ENCODE data around the gene ABTB2.
"Not testable (repeated sequence)": the region's sequence is repeated elsewhere in the genome, so short reads cannot be mapped to it uniquely, and the experiment has no call there.

Gene ABTB2

DNA sequence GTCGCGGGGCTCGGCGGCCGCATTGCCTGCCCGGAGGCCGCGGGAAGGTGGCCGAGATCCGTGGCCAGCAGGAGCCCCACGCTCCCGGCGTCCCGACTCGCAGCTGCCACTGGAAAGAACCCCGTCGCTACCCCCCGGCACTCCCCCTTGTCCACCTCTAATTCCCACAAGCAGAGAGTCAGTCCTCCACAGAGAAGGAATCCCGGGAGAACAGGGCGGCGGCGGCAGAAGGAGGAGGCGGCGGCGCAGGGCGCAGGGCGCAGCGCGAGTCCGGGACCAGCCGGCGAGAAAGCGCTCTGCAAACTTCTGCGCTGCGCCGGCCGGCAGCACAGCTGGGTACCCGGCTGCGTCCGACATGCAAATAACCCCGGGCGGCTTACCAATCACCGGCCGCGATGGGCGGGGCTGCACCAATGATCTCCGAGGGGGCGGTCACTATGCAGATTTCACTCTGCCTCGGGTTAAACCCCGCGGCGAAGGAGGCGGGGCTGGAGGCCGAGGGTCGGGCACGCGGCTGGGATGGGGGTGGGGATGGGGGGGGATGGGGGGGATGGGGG is at the start of gene ABTB2:
TSS of gene ABTB2 (minus strand) at position 310 of the 557 bp plus-strand sequence.
- peak; percentile 91 for DNase-seq

DNA sequence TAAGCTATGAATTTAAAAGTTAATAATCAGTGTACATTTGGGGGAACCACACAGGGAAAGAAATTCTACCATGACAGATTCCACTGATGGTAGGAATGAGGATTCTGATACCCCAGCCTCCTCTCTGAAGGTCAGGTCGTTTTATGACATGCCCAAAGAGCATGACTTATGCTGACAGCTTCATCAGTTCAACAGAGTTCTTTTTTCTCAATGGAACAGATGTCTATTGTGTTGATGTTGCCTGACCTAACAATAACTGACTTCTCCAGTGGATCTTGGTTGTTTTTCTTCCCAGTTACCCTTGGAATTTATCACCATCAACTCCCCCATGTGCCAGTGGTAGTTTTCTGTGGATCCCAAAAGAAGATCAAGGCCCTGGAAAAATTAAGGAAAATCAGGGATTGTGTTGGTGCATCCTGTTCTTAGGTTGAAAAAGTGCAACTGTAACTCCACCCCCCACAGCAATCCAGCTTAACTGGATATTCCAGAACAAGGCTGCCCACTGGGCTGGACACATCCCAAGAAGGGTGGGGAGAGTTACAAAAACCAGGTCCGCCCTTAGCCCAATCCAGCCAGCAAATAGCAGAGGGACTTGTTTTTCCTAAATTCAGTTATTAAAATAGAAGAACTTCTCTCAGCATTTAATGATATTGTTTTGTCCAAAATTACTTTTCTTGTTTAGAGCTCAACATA is 49.5 kb upstream of the ABTB2 start:
- no peak for DNase-seq

DNA sequence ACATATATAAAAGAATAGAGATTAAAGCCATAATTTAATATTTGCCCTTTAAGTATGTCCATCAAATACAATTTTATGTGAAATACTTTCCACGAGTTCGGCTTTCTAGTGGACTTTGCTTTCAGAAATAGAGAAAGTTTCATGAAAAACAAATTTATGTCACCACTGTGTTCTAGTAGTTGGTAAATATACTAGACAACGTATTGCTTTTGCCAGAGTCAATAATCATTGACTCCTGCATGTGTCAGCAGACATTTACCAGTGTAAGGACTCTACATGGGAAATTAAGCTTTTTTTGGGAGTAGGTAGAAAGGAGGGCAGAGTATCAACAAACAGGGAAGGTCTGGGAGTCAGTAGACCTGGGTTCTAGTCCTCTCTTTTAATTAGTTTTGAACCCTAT is 48.6 kb upstream of the ABTB2 start:
- no peak for DNase-seq

DNA sequence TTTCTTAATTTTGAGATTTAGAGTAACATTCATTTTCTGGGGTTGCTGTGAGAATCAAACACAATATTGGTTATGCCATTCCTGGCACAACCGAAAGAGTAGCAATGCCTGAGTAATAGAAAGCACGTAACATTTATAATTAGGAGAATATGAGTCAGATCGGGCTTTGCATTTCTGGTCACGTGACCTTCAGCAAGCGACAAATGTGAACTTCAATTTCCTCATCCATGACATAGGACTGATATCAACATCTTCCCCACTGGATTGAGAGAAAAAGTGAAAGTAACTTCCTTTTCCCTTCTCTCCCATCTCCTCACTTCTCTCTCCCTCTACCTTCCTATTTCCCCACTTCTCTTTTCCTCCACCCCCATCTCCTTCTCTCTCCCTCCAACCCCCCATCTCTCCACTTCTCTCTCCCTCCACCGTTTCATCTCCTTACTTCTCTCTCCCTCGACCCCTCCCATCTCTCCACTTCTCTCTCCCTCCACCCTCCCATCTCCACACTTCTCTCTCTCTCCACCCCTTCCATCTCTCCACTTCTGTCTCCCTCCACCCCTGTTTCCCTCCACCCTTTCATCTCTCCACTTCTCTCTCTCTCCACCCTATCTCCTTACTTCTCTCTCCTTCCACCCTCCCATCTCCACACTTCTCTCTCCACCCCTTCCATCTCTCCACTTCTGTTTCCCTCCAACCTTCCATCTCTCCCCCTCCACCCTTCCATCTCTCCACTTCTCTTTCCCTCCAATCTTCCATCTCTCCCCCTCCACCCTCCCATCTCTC is 47.5 kb upstream of the ABTB2 start:
- DNase-seq: no peak

DNA sequence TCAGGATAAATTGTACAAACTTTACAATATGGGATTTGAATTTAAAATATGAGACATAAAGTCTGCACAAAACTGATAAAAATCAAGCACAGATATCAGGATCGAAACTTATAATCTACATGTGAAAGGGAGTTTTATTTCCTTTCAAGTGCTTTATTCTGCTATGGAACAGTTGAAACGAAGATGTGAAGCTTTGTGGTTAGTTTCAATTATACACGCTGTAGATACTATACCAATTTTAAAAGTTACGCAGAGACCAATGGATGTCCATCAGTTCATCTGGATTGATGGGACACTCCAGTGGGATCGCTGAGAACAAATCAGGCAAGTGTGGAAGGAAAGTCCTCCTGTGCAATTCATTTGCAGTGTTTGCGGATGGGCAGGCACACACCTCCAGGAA is 46.5 kb upstream of the ABTB2 start:
- DNase-seq: no peak

DNA sequence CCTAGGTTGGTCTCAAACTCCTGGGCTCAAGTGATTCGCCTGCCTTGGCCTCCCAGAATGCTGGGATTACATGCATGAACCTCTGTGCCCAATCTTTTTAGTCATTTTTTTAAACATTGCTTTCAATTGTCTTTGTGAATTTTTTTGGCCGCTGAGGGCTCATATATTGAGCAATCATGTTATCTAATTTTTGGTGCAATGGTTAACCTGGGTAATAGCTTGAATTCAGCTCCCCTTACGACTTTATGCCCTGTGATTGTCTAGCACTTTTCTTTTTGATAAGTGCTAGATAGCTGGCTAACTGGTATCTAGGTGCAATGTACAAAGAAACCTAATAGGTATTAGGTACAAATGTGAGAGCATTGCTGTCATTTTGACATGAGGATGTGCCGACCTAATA is 45.6 kb upstream of the ABTB2 start:
- no peak for DNase-seq

DNA sequence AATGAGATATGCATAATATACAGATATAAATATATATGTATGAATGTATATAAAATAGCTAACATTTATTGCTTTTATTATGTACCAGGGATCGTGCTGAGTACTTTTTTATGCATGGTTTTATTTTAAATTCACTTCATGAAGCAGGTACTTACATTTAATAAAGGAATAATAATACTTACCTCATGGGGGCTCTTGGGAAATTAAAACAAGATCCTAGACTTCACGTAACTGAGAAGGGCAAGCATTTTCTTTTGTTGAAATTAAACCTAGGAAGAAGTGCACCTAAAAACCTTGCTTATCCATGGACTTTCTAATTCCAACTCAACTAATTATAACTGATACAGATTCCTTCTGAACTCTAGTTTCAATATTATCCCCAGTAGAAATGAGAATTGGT is 40.0 kb upstream of the ABTB2 start:
- no peak for DNase-seq

DNA sequence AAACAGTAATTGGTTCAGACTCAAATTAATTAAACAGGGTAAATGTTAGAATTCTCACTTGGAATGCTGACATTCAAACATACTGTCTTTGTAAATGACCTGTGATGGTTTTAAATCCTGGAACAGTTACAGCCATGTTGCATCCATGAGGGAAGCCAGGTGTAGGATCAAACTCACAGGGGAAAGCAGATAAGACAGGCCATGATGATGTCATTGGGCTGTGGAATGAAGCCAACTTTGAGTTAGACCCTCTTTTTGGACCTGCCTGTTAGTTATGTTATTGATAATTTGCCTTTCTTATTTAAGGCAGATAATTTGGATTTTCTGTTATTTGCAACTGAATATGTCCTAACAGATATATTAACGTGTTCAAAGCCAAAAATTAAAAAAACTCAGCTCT is 39.3 kb upstream of the ABTB2 start:
- no peak for DNase-seq

DNA sequence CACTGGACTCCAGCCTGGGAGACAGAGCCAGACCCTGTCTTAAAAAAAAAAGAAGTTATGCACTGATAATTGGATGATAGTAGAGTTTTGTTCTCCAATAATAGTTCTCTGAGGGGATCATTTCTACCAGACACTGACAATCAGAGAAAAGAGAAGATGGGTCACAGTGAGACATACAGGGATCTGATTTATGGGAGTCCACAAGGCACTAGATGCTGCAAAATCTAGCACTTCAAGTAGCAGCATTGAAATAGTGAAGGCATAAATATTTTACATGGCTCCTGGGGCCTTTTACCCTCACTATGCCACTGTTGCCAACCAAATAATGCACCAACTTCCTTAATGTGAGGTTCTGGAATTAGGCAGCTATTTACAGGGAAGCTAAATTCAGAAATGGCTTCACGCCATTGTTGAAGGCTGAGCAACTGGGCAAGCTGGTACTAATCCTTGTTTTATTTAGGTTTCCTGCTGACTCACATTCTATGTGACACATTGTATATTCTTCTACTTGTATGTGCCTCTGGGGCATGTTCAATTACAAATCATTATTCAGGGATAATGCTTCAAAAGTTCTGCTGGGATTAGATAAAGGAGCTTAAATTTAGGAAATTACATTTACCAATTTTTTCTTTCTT is 38.2 kb upstream of the ABTB2 start:
- no peak for DNase-seq

DNA sequence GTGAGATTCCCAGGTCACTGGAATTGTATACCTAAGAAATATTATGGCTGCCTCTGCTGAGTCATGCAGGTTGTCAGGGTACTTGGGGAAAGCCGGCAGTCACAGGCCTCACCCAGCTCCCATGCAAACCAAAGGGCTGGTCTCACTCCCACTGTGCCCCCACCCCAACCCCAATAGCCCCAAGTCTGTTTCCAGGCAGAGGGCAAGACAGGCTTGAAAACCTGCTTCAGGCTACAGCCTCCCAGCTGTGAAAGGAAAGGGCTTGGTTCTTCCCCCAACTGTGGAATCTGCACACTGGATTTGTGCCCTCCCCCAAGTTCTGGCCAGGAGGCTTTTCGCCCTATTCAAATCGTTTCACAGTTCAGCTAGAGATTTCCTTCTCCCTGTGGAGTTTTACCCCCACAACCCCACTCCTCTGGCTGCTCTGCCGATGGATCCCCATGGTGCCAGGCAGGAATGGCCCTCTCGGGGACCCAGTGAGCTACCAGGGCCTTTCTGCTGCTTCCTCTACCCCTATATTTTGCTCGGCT is 37.0 kb upstream of the ABTB2 start:
- DNase-seq: no peak

DNA sequence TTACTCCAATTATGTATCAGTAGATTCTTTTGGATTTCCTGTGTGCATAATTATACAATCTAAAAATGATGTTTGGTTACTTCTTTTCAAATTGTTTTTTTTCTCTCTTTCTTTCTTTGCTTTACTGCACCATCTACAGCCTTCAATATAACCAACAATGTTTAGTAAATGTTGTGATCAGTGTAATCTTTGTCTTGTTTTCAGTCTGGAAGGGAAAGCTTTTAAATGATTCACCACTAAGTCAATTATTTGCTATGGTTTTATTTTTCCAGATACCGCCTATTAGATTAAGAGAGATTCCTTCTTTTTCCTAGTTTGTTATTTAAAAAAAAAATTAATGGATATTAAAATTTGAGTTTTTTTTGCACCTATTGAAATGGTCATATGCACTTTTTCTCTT is 29.8 kb upstream of the ABTB2 start:
- DNase-seq: no peak

DNA sequence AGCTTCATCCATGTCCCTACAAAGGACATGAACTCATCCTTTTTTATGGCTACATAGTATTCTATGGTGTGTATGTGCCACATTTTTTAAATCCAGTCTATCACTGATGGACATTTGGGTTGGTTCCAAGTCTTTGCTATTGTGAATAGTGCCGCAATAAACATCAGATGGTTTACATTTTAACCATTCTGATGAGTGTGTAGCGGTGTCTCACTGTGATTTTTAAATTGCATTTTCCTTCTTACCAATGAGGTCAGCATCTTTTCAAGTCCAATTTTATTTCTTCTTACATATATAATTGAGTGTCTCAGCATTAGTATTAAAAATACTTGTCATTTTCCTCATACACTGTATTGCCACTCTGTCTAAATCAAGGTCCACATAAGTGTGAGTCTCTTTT is 28.5 kb upstream of the ABTB2 start:
- not testable (repeated sequence) for DNase-seq

DNA sequence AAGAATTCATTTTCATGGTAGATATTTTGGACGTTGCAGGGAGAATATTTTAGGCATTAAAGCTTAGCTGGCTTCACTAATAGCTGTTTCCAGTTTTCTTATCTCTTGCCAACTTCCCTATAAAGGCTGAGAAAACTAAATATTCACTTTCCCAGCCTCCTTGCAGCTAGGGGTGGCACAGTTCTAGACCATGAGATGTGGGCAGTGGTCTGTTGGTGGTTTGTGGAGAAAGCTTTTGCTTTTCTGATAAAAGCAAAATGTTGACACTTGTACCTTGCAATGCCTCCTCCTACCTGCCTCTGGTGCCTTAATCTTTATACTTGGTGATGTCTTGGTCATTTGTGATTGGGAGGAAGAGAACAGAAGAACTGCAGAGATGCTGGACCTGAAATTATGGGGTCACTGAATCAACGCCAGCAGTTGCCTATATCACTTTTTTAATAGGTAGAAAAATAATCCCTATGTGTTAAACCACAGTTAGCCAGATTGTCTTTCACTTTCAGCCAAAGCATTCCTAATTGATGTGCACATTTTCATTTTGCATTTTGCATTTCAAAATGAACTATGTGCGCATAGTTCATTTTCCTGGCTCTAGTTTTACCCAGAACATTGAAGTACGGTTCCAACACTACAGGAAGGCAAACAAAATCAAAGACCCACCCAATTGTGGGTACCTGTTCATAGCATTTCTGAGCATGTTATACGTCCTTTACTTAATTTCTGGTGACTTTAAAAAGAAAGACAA is 24.9 kb upstream of the ABTB2 start:
- DNase-seq: no peak

DNA sequence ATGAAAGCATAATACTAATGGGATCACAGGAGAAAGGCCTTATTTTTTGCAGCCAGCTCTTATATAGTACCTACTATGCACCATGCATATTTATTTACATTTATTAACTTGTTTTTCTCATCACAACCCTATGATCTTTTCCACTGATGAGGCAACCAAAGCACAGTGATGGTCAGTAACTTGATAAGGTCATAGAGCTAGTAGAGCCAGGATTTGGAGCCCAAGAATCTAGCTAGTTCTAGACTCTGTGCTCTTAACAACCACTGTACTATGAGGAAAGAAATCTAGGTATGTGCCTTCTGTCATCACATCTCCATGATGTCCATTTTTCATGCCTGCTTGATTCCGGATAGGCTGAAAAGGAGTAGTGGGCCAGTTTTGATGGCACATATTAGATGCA is 24.0 kb upstream of the ABTB2 start:
- DNase-seq: no peak

DNA sequence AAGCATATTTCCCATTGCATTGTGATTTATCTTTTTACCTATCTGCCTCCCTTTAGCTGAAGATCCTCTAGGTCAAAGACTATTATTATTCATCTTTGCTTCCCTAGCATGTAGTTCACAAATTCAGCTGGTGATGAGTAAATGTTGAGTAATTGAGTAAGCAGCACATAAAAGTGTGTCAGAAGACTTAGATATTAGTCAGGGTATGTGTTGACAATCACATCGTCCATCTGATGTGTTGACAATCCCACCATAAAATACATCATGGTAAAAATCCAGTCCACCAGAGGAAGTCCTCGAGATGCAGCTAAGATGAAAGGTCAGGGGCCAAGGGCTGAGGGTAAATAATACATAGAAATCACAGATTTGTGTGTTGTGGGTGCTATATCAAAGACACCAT is 22.9 kb upstream of the ABTB2 start:
- no peak for DNase-seq

DNA sequence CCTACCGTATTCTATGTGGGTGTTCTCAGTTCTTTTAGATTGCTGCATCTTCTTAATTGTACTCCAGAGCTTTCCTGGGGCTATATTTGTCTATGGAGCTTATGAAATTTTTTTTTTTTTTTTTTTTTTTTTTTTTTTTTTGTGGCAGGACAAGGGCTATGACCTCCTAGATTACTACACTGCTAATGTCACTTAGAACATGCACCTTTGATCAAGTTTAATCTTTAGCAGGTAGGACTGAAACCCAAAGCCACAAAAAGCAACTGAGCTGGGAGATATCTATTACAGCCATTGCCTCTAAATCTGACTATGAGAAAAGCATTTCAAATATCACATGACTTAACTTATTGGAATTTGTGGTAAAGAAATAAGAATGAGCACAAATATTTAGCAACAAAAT is 21.7 kb upstream of the ABTB2 start:
- DNase-seq: no peak

DNA sequence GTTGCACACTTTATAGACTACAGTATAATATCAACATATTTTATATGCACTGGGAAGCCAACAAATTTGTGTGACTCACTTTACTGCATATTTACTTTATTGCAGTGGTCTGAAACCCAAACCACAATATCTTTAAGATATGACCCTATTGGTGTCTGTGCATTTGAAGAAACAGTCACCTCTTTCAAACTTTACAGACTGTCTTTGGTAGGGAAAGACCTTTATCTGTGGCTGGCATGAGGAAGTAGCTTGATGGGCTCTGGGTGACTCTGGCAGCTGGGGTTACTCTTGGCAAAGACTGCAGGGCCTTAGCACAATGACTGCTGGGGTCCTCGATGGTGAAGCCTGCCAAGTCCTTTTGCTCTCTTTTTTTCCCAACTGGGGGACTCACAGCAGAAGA is 21.3 kb upstream of the ABTB2 start:
- no peak for DNase-seq

DNA sequence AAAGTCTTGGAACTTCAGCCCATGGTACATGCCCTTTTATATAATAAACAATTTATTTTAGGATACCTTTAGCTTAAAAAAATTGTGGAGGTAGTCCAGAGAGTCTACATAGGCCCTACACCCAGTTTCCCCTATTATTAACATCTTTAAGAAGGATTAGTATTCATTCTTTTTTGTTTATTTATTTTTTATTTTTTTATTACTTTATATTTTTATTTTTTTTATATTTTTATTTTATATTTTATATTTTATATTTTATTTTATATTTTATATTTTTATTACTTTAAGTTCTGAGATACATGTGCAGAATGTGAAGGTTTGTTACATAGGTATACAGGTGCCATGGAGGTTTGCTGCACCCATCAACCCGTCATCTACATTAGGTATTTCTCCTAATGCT is 15.9 kb upstream of the ABTB2 start:
- no peak for DNase-seq

DNA sequence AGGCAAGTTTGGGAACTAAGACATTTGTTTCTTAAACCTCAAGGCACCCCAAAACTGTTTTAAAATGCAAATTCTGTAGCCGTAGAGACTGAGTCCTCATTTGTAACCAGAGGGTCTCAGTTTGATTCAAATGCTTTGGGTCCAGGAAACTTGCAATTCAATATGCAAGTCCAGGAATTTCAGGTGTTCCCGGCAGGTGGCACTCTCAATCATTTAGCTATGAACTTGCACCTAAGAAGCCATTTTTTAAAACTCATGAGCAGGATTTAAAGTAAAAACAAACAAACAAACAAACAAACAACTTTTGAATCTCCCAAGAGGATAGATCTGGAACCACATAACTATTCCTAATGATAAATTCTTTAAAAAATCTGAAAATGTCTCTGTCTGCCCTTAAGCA is 8.7 kb upstream of the ABTB2 start:
- peak; percentile 8 for DNase-seq

DNA sequence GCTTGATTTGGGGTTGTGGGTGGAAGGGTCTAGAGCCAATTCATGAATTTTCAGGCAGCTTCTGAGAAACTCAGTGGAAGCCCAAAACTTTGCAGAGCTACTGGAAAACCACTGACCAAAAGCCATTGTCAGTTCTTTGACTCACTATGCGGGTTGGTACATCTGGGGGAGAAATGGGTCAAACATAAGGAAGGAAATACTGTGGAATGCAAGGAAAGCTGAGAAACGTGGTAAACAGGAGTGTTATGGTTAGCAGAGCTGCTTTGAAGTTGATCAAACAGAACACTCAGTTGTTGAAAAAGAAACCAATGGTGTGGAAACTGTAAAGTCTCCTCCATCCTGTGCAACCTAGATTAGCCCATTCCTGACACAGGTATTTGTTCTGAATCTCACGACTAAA is 6.3 kb upstream of the ABTB2 start:
- DNase-seq: no peak

DNA sequence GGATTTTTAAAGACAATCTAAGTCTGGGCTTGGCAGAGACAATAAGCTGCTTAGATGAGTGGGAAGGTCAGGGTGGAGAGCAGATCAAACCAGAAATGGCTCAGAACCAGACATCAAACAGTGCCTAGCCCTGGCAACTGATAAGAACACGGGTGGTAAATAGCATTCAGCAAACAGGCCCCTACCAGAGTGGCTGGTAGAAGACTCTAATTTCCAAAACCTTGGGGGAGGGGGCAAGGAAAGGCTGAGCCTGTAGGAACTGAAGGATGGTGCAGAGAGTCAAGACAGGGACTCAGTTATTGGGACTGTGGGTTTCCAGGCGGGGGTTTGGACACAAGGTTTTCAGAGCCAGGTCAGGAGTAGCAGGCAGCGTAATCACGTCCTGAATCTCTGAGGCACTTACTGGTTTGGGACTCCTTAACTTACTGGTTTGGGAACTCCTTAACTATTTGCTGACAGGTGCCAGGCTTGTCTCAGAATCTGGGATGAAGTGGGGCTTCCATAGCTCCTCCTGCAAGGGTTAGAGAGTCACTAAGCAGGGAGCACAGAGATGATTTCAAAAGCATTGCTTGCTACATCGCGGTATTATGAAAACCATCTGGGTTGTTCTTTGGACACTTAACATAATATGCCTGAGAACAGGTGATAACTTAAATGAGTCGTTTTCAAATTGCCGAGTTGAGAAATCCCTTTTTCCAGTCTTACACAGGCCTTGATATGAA is 5.7 kb upstream of the ABTB2 start:
- no peak for DNase-seq

DNA sequence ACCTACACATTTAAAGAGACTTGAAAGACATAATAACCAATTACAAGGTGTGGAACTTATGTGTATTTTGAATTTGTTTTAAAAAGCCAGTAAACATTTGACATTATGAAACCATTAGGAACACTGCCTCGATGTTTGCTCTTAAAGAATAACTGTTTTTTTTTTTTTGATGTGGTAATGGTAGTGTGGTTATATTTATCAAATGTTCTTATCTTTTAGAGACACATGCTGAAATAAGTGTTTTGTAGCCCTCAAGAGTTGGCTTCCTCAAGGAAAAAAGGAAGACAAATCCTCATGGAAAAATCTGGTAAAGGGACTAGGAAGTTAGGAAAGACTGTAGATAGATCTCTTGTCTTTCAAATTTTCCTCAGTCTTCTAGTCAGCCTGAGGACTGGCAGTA is 2.2 kb upstream of the ABTB2 start:
- no peak for DNase-seq

All from NCI-H1694 treated with DMSO at 0.1 percent for 48 hours (cell line).